ENCODE data around the gene TKTL2. TPM values are rescaled to one million over a fixed set of nuclear protein-coding genes. Genes with fewer than 3 reads are reported as not detected.

The TKTL2 gene, protein sequence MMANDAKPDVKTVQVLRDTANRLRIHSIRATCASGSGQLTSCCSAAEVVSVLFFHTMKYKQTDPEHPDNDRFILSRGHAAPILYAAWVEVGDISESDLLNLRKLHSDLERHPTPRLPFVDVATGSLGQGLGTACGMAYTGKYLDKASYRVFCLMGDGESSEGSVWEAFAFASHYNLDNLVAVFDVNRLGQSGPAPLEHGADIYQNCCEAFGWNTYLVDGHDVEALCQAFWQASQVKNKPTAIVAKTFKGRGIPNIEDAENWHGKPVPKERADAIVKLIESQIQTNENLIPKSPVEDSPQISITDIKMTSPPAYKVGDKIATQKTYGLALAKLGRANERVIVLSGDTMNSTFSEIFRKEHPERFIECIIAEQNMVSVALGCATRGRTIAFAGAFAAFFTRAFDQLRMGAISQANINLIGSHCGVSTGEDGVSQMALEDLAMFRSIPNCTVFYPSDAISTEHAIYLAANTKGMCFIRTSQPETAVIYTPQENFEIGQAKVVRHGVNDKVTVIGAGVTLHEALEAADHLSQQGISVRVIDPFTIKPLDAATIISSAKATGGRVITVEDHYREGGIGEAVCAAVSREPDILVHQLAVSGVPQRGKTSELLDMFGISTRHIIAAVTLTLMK
- total RNA-seq (2022; extraction: Qiagen RNA extraction; ENCODE audit: low read depth): not detected in 5 replicates

DNA sequence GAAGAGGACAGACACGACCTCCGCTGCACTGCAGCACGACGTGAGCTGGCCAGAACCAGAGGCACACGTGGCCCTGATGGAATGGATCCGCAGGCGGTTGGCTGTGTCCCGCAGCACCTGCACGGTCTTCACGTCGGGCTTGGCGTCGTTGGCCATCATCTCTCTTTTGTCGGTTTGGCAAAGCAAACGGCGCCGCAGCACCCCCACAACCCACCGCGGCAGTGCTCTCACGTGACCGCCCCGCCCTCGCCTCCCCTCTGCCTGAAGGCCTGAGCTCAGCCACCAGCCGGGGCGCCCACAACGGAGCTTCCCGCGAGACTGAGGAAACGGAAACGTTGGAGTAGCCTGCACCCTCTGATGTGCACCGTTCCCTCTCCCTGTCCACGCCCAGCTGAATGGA is at the start of gene TKTL2:
TSS of gene TKTL2 (minus strand) at position 179 of the 400 bp plus-strand sequence. CDS start at position 159, 20 bp downstream.

DNA sequence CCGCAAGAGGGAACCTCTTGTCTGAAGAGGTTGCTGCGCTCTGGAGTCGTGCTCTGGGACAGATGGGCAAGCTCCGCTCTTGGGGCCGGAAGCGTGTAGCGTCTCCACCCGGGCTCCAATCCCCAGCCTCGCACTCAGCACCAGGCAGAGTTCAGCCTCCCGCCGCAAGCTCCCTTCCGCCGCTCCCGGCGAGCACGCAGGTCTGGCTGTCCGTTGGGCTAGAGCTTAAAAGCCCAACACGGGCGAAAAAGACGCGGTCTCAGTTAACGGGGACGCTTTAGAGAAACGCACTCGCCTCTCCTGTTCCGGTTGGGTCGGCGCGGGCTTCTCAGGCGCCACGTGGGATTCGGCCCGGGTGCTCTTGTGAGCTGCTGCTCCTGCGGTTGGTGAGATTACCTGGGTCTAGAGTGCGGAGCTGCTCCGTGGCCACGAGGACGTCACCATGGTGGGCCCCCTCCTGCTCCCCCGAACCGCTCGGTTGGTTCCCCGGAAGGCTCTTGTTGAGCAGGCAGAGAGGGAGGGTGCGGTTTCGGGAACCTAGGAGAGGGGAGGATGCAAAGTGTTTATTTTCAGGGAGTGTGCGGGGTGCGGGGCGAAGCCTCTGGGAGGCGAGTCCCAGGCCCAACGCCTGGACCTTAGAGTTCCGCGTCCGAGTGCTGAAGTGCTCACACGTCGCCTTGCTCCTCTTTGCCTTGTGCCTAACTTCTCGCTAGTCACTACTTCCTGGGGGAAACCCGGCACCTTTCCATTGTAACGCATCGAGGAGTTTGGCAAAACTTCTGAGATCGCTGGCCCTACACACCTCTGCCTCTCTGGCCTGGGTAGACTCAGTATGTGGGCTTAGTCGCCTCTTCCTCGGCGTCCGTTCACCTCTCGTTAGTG is 21.0 kb upstream of the TKTL2 start, which contains the start of gene TMA16:
TSS of gene TMA16 (plus strand) at position 331 of the 882 bp plus-strand sequence. CDS start at position 443, 112 bp downstream.

Other genes with a start within 250 kb of the TKTL2 start
- gene NPY1R, start 141.2 kb downstream of the TKTL2 start, total RNA-seq (2022; extraction: Qiagen RNA extraction; ENCODE audit: low read depth): 0.08 to 0.21 TPM in 2 of 5 replicates, not detected in the others
- gene NPY5R, start 129.9 kb downstream of the TKTL2 start, total RNA-seq (2022; extraction: Qiagen RNA extraction; ENCODE audit: low read depth): not detected in 5 replicates
- 20.8 to 36.8 TPM (median 24.7 TPM) in 5 replicates for gene TMA16, start 20.9 kb upstream of the TKTL2 start, total RNA-seq (2022; extraction: Qiagen RNA extraction; ENCODE audit: low read depth)

Measured in A549 treated with CpdA at 1 μM for 4 hours (cell line).